Fibroblast of mammary gland (primary cell): ENCODE results near the gene GPR35.

ENCODE experiments used
- DNase-seq: peaks from one replicate; pipeline ENCODE4 v3.0.0-alpha.2; 2010; ENCODE audit warnings: low read depth
- H3K4me3 ChIP-seq: 2 replicates; pipeline ENCODE4 v1.5.1; 2011; ENCODE audit warnings: low read depth, mild to moderate bottlenecking, low read length, moderate library complexity; ENCODE audit not compliant: control insufficient read depth
- CTCF ChIP-seq: conservative IDR thresholded peaks from 2 replicates; pipeline ENCODE4 v1.5.1; 2011; ENCODE audit warnings: low read depth, low read length, inconsistent platforms; ENCODE audit not compliant: control insufficient read depth, insufficient read depth

GPR35 gene

GRCh38 chr2:240579071-240579762 lies 46.1 kb upstream of the GPR35 start:
- H3K4me3 ChIP-seq, result no peak overlapping the region
- TF ChIP-seq CTCF, result no peak

GRCh38 chr2:240579771-240580614 lies 45.3 kb upstream of the GPR35 start:
- no peak overlapping the region for H3K4me3 ChIP-seq
- no peak for TF ChIP-seq CTCF
- peak; percentile 97 for DNase-seq

More at GRCh38 chr2:240579071-240579762, 46.1 kb upstream of the GPR35 start:
- DNase-seq, result no peak

GRCh38 chr2:240581811-240582210 lies 43.5 kb upstream of the GPR35 start:
- no peak for TF ChIP-seq CTCF
- no peak for DNase-seq
- no peak overlapping the region for H3K4me3 ChIP-seq

GRCh38 chr2:240582781-240583180 lies 42.5 kb upstream of the GPR35 start:
- H3K4me3 ChIP-seq, result no peak overlapping the region
- no peak for TF ChIP-seq CTCF
- peak; percentile 11 for DNase-seq

GRCh38 chr2:240583774-240584173 lies 41.5 kb upstream of the GPR35 start:
- TF ChIP-seq CTCF, result no peak
- no peak overlapping the region for H3K4me3 ChIP-seq
- no peak for DNase-seq

GRCh38 chr2:240584486-240585031 lies 40.7 kb upstream of the GPR35 start:
- TF ChIP-seq CTCF, result no peak
- peak; percentile 85 for DNase-seq
- peak overlapping the region; percentile 99 for H3K4me3 ChIP-seq
